Tibial artery (tissue), 4 donors: ENCODE results near the gene AIP.
A peak's percentile ranks its signal among the peaks of the same experiment; 100 is the strongest.

Source experiments
- DNase-seq, 2 donors: peaks; one replicate each; pipeline ENCODE4 v3.0.0-alpha.2; 2019
- H3K27ac ChIP-seq, 2 donors: fragments of 200-600 bp; sonication (generic) in 1 of 2; 1 replicate in 1 of 2; 2 replicates in 1 of 2; pipeline ENCODE4 v1.5.1; 2018 to 2019; ENCODE audit warnings: mild to moderate bottlenecking in 1 of 2
- H3K27me3 ChIP-seq, 2 donors: fragments of 200-600 bp; sonication (generic) in 1 of 2; one replicate each; pipeline versions ENCODE4 v1.5.1 to v1.6.0; 2016 to 2019
- H3K36me3 ChIP-seq, 3 donors: fragments of 200-600 bp; sonication (generic) in 2 of 3; one replicate each; pipeline ENCODE4 v1.5.1; 2016 to 2019; ENCODE audit warnings: mild to moderate bottlenecking in 2 of 3
- H3K4me1 ChIP-seq, 4 donors: fragments of 200-600 bp; sonication (generic) in 2 of 4; 1 replicate in 3 of 4; 2 replicates in 1 of 4; pipeline ENCODE4 v1.5.1; 2016 to 2019
- H3K4me3 ChIP-seq, 2 donors: fragments of 200-600 bp; sonication (generic) in 1 of 2; 1 replicate in 1 of 2; 2 replicates in 1 of 2; pipeline ENCODE4 v1.5.1; 2018 to 2019; ENCODE audit warnings: mild to moderate bottlenecking in 2 of 2
- H3K9me3 ChIP-seq, 3 donors: fragments of 200-600 bp; sonication (generic) in 1 of 3; one replicate each; pipeline ENCODE4 v1.5.1; 2016 to 2019
- CTCF ChIP-seq, 2 experiments: fragments of 200-600 bp in 1 of 2; fragments of 450-650 bp in 1 of 2; IDR thresholded peaks; one replicate each; pipeline ENCODE4 v1.5.1; 2017 to 2019; ENCODE audit warnings: antibody characterized with exemption in 2 of 2, mild to moderate bottlenecking in 1 of 2, moderate library complexity in 1 of 2
- intact Hi-C: fragments of 100-400 bp; cut with DNase I; formaldehyde crosslinking; loops from one replicate; pipeline ENCODE4 v1.15.0; 2023; ENCODE audit warnings: low total_unique reads

Gene AIP

GRCh38 chr11:67456068-67456705 lies 26.6 kb upstream of the AIP start:
- no peak overlapping the region for H3K4me3 ChIP-seq
- H3K36me3 ChIP-seq, result no peaks in the 10 kb centered on the region
- no peak overlapping the region for H3K27ac ChIP-seq
- TF ChIP-seq CTCF (IDR thresholded peaks at IDR 0.05), result no peak
- no peaks in the 10 kb centered on the region for H3K4me1 ChIP-seq
- H3K9me3 ChIP-seq, result no peaks in the 10 kb centered on the region
- no peaks in the 10 kb centered on the region for H3K27me3 ChIP-seq
- peak in 1 of 2 donors; percentile 58 for DNase-seq
- intact Hi-C loops, result no loop called here

- TF ChIP-seq CTCF (IDR thresholded peaks at IDR 0.05), result no peak
- H3K27ac ChIP-seq, result no peak overlapping the region
- DNase-seq, result no peak
- H3K9me3 ChIP-seq, result no peaks in the 10 kb centered on the region
- intact Hi-C loops, result no loop called here
- no peak overlapping the region for H3K4me3 ChIP-seq
- H3K36me3 ChIP-seq, result no peaks in the 10 kb centered on the region
- H3K4me1 ChIP-seq, result no peaks in the 10 kb centered on the region
- H3K27me3 ChIP-seq, result no peaks in the 10 kb centered on the region
Observed at GRCh38 chr11:67457453-67457852, 25.4 kb upstream of the AIP start.

GRCh38 chr11:67458266-67458665 lies 24.6 kb upstream of the AIP start:
- peaks cover 0 to under 1% (median 0%) of the 10 kb centered on the region in 4 donors for H3K4me1 ChIP-seq
- H3K27ac ChIP-seq, result no peak overlapping the region
- no peaks in the 10 kb centered on the region for H3K27me3 ChIP-seq
- no peaks in the 10 kb centered on the region for H3K36me3 ChIP-seq
- peak in 1 of 2 donors; percentile 54 for DNase-seq
- no peaks in the 10 kb centered on the region for H3K9me3 ChIP-seq
- no peak for TF ChIP-seq CTCF (IDR thresholded peaks at IDR 0.05)
- H3K4me3 ChIP-seq, result no peak overlapping the region
- intact Hi-C loops, result no loop called here

- Histone ChIP-seq H3K27ac (peak overlapping the region; percentile 95 to 97), H3K36me3 (no peaks in the 10 kb centered on the region), H3K27me3 (no peaks in the 10 kb centered on the region), H3K4me3 (no peak overlapping the region), H3K9me3 (no peaks in the 10 kb centered on the region), H3K4me1 (peaks cover 0 to 41% (median 30%) of the 10 kb centered on the region in 4 donors)
- TF ChIP-seq CTCF (IDR thresholded peaks at IDR 0.05), result no peak
- DNase-seq, result peak in 1 of 2 donors; percentile 59
- intact Hi-C loops, result no loop called here
Observed at GRCh38 chr11:67463186-67463585, 19.6 kb upstream of the AIP start.

GRCh38 chr11:67463680-67464410 lies 19.0 kb upstream of the AIP start:
- DNase-seq, result peak; percentile 77 to 93
- Histone ChIP-seq H3K9me3 (no peaks in the 10 kb centered on the region), H3K27ac (peak overlapping the region; percentile 95 to 97), H3K4me1 (peaks cover 0 to 45% (median 35%) of the 10 kb centered on the region in 4 donors), H3K4me3 (peak overlapping the region; percentile 65 to 79), H3K36me3 (no peaks in the 10 kb centered on the region), H3K27me3 (no peaks in the 10 kb centered on the region)
- TF ChIP-seq CTCF (IDR thresholded peaks at IDR 0.05), result no peak
- intact Hi-C loops, result loop anchor here (2.0 kb wide), 1 partner anchor 21 kb away; the partner anchor contains the start of gene CORO1B
